Fibroblast of pulmonary artery (primary cell): ENCODE data around the gene LYST.
"Not testable (repeated sequence)": the region's sequence is repeated elsewhere in the genome, so short reads cannot be mapped to it uniquely, and the experiment has no call there.

Source experiments
- DNase-seq: peaks from one replicate; pipeline ENCODE4 v3.0.0-alpha.2; 2010; ENCODE audit warnings: low read depth
- H3K4me3 ChIP-seq: replicated peaks from 2 replicates; pipeline ENCODE4 v1.5.1; 2011; ENCODE audit warnings: low read depth, mild to moderate bottlenecking, control low read depth, low read length, moderate library complexity
- TF ChIP-seq, protein P1 (sequence below): IDR thresholded peaks from 2 replicates; pipeline ENCODE4 v1.5.1; 2011; ENCODE audit warnings: mild to moderate bottlenecking, control low read depth, low read length, inconsistent platforms; ENCODE audit errors: missing control alignments

LYST gene

DNA sequence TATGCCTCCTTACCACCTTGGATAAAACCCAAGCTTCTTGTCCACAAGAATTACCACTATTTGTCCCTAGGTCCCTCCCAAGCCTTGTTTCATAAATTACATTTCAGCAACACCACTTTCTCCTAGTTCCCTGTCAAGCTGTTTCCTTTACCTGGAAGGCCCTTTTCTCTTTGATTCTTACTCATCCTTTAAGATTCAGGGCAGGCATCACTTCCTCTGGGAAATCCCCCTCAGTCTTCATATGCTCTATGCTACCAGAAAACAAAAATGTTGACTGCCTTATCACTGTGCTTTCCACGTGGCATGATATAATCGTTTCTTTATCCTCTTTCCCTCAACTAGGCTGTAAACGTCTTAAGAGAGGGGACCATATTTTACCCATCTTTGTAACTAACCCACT is 102.7 kb downstream of the LYST start:
- H3K4me3 ChIP-seq = no peak overlapping the region
- DNase-seq = no peak
- TF ChIP-seq, protein P1, sequence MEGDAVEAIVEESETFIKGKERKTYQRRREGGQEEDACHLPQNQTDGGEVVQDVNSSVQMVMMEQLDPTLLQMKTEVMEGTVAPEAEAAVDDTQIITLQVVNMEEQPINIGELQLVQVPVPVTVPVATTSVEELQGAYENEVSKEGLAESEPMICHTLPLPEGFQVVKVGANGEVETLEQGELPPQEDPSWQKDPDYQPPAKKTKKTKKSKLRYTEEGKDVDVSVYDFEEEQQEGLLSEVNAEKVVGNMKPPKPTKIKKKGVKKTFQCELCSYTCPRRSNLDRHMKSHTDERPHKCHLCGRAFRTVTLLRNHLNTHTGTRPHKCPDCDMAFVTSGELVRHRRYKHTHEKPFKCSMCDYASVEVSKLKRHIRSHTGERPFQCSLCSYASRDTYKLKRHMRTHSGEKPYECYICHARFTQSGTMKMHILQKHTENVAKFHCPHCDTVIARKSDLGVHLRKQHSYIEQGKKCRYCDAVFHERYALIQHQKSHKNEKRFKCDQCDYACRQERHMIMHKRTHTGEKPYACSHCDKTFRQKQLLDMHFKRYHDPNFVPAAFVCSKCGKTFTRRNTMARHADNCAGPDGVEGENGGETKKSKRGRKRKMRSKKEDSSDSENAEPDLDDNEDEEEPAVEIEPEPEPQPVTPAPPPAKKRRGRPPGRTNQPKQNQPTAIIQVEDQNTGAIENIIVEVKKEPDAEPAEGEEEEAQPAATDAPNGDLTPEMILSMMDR = no peak

DNA sequence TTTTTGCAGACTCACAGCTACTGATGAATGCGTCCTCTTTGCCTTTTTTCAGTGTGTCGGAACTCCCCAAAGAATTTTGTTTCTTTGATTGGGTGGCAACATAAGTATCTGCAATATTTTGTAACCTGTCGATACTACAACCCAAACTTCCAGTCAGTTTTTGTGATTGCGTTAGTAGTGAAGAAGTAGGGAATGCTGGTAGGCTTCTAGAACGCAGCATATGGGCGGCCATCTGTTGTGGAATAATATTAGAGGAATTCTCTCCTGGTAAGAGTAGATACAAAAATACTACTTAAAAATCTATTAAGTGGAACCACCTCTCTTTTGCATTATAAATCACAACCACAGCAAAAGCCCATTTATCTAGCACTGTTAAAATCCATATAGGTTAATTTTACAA is 107.4 kb downstream of the LYST start:
- no peak overlapping the region for H3K4me3 ChIP-seq
- TF ChIP-seq, protein P1 = no peak
- DNase-seq = no peak

DNA sequence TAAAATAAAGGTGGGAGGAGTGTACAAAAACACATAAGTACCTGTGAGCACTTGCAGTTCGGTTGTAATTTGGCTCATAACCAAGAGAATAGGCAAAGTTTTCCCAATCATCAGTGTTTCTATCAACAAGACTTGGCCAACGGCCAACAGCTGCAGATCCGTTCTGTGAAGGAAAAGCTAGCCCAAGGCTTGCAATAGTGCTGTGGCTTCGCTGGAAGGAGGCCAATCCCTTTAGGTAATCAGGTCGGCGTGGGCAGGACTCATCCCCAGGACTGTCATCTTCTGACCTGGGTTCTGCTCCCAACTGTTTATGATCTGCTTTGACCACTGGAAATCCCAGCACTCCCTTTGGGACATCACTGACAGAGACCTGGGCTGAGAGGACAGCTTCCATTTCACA is 107.8 kb downstream of the LYST start:
- no peak overlapping the region for H3K4me3 ChIP-seq
- TF ChIP-seq, protein P1 = no peak
- DNase-seq = peak; percentile 22

DNA sequence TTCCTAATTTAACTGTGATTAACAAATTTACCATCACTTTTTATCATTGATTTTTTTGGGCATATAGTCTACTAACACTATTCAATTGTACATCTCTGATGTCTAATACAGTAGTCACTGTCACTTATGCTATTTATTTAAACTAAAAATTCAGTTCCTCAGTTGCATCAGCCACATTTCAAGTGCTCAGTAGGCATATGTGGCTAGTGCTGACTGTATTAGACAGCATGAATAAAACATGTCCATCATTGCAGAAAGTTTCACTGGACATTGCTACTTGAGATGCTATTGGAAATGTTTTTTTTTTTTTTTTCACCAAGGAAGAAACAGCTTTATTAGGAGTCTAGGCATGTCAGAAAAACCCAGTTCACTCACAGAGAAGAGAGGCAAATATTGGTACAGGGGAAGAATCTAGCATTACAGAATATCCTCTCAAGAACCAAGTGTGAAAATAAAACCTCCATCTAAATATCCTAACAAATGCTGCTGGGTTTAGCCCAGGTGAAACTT is 109.1 kb downstream of the LYST start:
- no peak for DNase-seq
- TF ChIP-seq, protein P1 = no peak

DNA sequence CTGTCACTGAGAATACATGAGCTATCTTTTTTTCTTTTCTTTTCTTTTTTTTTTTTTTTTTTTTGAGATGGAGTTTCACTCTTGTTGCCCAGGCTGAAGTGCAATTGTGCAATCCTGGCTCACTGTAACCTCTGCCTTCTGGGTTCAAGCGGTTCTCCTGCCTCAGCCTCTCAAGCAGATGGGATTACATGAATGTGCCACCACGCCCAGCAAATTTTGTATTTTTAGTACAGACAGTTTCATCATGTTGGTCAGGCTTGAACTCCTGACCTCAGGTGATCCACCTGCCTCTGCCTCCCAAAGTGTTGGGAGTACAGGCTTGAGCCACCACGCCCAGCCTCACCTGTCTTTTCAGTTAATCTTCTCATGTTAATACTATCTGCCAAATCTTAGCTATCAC is 112.5 kb downstream of the LYST start:
- DNase-seq, H3K4me3 ChIP-seq: not testable (repeated sequence)

More for the DNA sequence above, 109.1 kb downstream of the LYST start:
- no peak overlapping the region for H3K4me3 ChIP-seq

DNA sequence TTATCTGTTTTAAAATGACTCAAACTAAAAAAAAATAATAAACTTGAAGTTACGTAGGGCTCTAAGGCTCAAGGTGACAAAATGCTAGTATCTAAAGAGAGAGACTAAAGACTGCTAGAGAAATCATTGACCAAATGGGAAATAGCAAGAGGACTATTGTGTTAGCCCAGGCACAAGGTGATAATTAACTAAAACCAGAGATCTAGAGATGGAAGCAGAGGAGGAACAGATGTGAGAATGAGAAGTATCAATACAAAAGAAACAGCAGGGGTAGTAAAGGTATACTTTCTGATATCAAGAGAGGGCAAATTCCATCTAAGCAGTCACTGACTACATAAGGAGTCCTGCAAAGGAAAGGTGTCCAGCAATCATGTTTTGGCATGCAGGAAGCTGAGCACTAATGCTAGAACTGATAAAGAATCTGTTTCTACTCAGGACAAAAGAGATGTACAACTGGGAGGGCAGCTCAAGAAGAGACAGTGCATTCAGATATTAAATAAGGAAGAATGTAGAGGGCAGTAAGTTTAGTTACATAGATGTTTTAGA is 116.9 kb downstream of the LYST start:
- DNase-seq = no peak
- H3K4me3 ChIP-seq = no peak overlapping the region
- TF ChIP-seq, protein P1 = no peak

DNA sequence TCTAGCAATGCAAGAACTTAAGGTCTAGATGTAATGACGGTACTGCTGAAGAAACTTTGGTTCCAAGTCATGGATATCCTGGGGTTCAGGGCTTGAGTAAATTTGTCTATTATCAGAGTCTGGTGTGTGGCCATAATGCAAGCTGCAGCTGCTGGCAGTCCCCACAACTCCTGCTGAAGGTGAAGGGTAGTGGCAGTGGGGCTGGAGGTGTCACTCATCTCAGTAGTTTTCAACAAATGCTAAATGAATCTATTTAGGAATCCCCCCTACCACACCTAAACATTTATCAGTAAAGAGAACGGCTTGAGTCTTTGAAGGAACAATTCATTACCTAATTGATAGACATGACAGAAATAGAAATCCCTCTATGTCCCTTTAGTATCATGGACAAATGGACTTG is 118.0 kb downstream of the LYST start:
- no peak for DNase-seq
- H3K4me3 ChIP-seq = no peak overlapping the region
- TF ChIP-seq, protein P1 = no peak

DNA sequence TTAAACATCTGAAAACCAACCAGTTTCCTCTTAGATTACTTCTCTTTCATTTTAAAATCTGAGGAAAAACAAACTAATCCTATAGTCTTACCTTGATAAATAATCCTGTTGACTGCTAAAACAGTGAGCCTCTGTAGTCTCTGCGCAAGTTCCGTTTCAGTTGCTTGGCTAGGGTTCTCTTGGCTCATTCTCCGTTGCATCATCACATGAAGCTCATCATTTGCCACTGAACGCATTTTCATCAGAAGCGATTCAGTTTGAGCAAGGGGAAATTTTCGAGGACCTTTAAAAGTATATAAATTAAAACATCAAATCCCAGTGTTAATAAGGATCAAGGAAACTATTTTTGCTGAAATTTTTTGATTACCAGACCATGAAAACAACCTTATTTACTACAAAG is 120.5 kb downstream of the LYST start:
- H3K4me3 ChIP-seq = no peak overlapping the region
- TF ChIP-seq, protein P1 = no peak
- no peak for DNase-seq
